Measurements from ENCODE around the gene CCR6.

CCR6 gene

DNA sequence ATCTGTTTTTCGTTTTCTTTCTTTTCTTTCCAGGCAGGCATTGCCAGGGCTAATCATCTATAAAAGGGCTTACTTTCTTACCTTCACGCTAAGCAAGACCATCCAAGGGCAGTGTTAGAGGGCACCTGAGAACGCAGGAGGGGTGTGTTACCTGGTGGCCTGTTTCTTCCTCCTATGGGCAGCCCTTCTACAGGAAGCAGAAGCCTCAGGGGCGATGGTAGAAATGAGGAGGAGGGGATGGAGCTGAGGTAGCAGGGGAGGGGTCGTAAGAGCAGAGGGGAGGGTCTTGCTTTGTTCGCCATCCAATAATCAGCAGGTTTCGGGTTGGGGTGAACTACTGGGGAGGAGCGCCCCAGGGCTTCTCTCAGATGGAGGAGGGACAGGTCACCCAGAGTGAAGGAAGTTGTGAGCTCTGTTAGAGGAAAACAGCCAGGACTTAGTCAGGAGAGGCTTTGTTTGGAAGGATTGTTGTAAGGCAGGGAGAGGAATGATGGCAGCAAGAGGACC is 1.5 kb upstream of the CCR6 start:
- DNase-seq = no peak

- no peak for DNase-seq
Observed at GRCh38 chr6:167122041-167122826, 662 bp upstream of the CCR6 start.

DNA sequence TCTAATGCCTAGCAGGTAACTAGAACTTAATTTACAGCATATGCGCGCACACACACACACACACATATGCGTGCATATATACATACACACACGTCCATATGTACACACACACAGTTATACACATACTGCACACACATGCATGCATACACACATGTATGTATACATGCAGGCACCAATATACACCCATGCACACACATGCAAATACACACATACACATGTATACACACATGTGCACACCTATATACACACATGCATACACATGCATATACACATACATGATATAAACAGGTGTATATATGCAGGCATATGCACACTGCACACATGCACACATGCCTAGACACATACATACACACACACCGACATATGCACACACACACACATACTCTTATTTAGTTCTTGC is 1.9 kb downstream of the CCR6 start:
- no peak for DNase-seq

GRCh38 chr6:167125410-167125809 is 2.5 kb downstream of the CCR6 start:
- DNase-seq = no peak

- no peak for DNase-seq
Observed at GRCh38 chr6:167125855-167126349, 3.0 kb downstream of the CCR6 start.

GRCh38 chr6:167127785-167128531 is 5.1 kb downstream of the CCR6 start:
- DNase-seq = no peak

DNA sequence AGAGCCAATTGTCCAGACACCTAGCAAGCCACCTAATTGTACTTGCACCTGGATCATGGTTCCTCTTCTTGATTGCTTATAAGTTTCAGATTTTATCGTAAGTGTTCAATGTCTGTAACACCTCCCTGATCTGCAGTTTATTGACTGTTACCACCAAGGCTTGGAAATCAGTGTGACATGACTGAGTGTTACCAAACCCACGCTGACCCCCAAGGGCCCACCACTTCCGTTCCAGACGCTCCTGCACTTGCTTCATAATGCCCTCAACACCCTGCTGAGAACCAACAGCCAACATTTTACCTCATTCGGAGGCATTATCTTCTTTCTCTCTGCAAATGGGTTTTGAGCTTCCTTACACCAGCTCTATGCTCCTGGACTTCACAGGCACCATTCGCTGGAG is 6.3 kb downstream of the CCR6 start:
- DNase-seq = no peak

- DNase-seq = no peak
Observed at GRCh38 chr6:167129562-167129961, 6.7 kb downstream of the CCR6 start.

DNA sequence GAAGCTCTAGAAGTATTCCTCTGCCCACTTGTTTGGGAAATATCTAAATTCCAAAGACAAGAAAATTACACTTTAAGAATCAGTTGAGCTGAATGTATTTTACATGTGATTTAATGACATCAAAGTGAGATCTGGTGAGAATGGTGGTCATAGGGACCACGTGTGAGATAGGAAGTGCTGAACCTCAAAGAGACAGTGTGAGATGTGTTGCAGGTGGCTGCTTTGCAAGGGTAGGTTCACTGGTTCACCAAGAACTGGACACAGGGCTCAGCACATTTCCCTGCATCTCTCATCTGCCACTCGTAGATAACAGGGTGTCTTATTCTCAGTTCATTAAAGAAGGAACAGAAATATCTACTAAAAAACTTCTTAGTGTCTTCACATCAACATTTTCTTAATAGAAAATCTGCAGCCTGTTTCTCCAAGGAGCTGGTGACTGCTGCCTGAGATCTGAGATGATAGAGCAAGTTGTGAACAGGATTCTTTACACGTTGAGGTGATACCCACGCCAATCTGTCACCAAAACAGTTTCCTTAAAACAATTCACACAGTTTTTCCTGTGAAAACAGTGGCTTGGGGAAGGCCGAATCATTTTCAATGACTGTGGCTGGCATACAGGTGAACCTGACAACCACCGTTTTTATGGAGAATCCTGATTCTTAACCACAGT is 7.2 kb downstream of the CCR6 start:
- no peak for DNase-seq

DNA sequence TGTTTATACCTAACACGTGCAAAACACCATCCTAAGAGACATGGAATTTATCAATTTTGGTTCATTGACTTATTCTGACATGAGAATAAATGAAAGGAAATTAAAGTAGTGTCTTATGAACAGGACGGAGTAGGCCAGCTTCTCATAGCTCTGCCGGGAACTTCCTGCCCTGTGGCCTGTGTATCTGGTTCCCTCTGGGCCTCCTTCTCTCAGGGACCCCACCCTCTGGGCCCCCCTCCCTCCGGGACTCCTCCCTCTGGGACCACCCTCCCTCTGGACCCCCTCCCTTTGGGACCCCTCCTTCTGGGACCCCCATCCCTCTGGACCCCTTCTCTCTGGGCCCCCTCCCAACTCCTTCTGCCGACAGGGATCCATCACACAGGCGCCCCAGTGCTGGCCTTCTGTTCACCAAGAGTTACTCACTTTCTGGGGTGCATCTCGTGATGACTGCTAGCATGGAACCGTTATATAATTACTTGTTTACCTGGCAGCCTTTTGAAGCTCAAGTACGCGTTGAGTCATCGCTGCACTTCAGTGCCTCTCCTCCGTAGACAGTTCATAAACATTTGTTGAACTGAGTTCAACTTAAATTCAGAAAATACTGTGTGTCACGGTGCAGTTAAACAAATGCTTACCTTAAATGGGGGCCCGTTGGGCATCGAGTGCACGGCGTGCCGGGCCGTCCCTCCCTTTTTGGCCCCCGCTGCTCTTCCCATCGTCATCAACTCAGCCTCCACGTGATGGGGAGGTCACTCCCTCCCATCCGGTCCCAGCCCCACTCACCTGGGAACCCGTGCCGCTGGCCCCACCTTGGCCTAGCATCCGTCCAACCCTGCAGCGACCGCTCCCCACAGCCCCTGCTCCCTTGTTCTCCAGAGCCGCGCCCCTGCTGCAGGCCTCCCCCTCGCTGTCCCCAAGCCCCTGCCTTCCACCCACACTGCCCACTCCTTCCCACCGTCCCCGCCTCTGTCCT is 8.1 kb downstream of the CCR6 start:
- peak; percentile 75 for DNase-seq

GRCh38 chr6:167134448-167135328 is 11.8 kb downstream of the CCR6 start:
- DNase-seq = no peak

GRCh38 chr6:167136376-167136775 is 13.5 kb downstream of the CCR6 start:
- no peak for DNase-seq

- DNase-seq = no peak
Observed at GRCh38 chr6:167137081-167137480, 14.2 kb downstream of the CCR6 start.

- peak; percentile 49 for DNase-seq
Observed at GRCh38 chr6:167137881-167138280, 15.0 kb downstream of the CCR6 start.

DNA sequence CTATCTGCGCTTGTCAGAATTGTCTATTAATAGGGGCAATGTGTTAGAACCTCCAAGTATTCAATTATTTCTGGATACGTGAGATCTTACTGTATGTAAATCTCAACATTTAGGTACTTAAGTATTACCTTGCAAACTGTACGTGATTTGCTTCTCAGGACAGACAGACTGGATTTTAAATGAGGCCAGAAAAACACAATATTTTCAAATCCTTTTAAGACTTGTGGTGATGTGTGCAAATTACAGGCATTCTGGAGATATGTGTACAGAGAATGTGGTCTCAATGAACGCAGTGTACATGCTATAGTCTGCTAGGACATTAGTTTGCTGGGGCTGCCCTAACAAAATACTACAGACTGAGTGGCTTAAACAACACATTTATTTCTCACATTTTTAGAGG is 16.9 kb downstream of the CCR6 start:
- no peak for DNase-seq

DNA sequence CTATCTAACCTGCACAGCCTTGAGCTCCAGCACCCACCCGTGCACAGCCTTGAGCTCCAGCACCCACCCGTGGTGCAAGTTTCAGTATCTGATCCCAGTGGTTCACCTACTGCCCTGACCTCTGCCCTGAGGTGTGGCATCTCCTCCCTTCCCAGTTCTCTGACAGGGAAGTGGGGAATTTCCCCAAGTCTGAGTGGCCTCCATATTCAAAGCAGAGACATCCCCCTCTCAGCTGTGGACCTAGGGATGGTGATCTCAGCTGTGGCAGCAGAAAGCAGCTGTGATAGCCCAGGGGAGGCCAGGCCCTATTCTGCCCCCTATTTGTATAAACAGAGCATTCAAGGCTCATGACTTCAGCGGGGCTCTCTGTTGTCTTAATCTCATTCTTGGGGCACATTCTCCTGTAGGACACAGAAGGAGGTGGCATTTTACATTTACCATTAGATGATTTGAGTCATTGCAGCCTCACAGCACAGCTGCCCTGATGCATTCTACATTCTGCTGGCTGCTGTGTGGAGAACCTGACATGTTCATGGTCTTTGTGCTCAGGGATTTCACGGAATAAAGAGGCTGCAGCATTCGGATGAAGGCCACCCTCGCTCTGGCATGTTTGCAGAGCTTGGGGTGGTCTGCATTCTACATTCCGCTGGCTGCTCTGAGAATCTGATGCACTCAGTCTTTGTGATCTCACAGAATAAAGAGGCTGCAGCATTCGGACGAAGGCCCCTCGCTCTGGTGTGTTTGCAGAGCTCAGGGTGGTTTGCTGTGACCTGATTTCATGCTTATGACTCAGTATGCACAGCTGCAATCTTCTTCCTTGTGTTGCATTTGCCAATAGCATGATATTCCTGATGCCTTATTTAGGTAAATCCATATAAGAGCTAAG is 17.9 kb downstream of the CCR6 start:
- no peak for DNase-seq

GRCh38 chr6:167141667-167142432 is 19.0 kb downstream of the CCR6 start:
- peak; percentile 77 for DNase-seq

DNA sequence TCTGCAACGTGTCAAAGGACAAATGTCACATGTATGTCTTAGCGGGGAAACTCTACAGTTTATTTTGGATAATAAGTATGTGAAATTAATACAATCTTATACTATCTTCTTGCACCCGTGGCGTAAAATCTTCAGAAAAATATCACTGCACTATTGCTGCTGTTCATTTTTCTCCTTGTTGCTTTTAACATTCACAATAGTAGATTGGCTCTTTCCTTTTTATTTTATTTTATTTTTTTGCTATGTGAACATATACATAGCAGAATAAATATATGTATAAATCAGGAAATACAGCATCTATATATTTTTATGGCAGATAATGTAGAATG is 19.5 kb downstream of the CCR6 start:
- no peak for DNase-seq

- no peak for DNase-seq
Observed at GRCh38 chr6:167143041-167143440, 20.1 kb downstream of the CCR6 start.
